Measurements from ENCODE around the gene ALPK1. TPM values are rescaled to one million over a fixed set of nuclear protein-coding genes. Genes with fewer than 3 reads are reported as not detected.

ALPK1 gene
- total RNA-seq, 1 donor from 2014 or later: 7.1 TPM

- DNase-seq (ENCODE audit: low read depth, low spot score): peak; percentile 15
These were observed 31.0 kb downstream of the ALPK1 start for GRCh38 chr4:112327965-112328733.

- no peak for DNase-seq (ENCODE audit: low read depth, low spot score)
These were observed 31.6 kb downstream of the ALPK1 start for GRCh38 chr4:112328734-112329130.

GRCh38 chr4:112329672-112330375, 32.7 kb downstream of the ALPK1 start:
- DNase-seq (ENCODE audit: low read depth, low spot score): no peak

- no peak for DNase-seq (ENCODE audit: low read depth, low spot score)
These were observed 33.8 kb downstream of the ALPK1 start for GRCh38 chr4:112330921-112331320.

GRCh38 chr4:112332398-112332797, 35.2 kb downstream of the ALPK1 start:
- no peak for DNase-seq (ENCODE audit: low read depth, low spot score)

- DNase-seq (ENCODE audit: low read depth, low spot score): no peak
These were observed 42.9 kb downstream of the ALPK1 start for GRCh38 chr4:112340023-112340422.

- no peak for DNase-seq (ENCODE audit: low read depth, low spot score)
These were observed 43.9 kb downstream of the ALPK1 start for GRCh38 chr4:112341033-112341432.

- no peak for DNase-seq (ENCODE audit: low read depth, low spot score)
These were observed 46.3 kb downstream of the ALPK1 start for GRCh38 chr4:112343330-112344080.

- no peak for DNase-seq (ENCODE audit: low read depth, low spot score)
These were observed 51.5 kb downstream of the ALPK1 start for GRCh38 chr4:112348488-112349158.

- DNase-seq (ENCODE audit: low read depth, low spot score): no peak
These were observed 55.6 kb downstream of the ALPK1 start for GRCh38 chr4:112352736-112353135.

- DNase-seq (ENCODE audit: low read depth, low spot score): no peak
These were observed 58.5 kb downstream of the ALPK1 start for GRCh38 chr4:112355662-112356061.

- DNase-seq (ENCODE audit: low read depth, low spot score): no peak
These were observed 60.3 kb downstream of the ALPK1 start for GRCh38 chr4:112357453-112357852.

GRCh38 chr4:112357897-112358296, 60.7 kb downstream of the ALPK1 start:
- no peak for DNase-seq (ENCODE audit: low read depth, low spot score)

- no peak for DNase-seq (ENCODE audit: low read depth, low spot score)
These were observed 61.2 kb downstream of the ALPK1 start for GRCh38 chr4:112358415-112358814.

- no peak for DNase-seq (ENCODE audit: low read depth, low spot score)
These were observed 62.0 kb downstream of the ALPK1 start for GRCh38 chr4:112358952-112359749.

GRCh38 chr4:112361181-112361791, 64.1 kb downstream of the ALPK1 start:
- no peak for DNase-seq (ENCODE audit: low read depth, low spot score)

- DNase-seq (ENCODE audit: low read depth, low spot score): no peak
These were observed 73.3 kb downstream of the ALPK1 start for GRCh38 chr4:112370466-112370865.

GRCh38 chr4:112371361-112371760, 74.2 kb downstream of the ALPK1 start:
- DNase-seq (ENCODE audit: low read depth, low spot score): no peak

GRCh38 chr4:112374850-112375249, 77.7 kb downstream of the ALPK1 start:
- DNase-seq (ENCODE audit: low read depth, low spot score): no peak

- DNase-seq (ENCODE audit: low read depth, low spot score): no peak
These were observed 80.0 kb downstream of the ALPK1 start for GRCh38 chr4:112377171-112377570.

Measured in pulmonary artery endothelial cell (primary cell).